CD4-positive, alpha-beta T cell treated with Interleukin-1 beta for 1 hour (primary cell): ENCODE results near the gene KLK2.

Experiments
- DNase-seq, 2 donors: peaks; one replicate each; pipeline ENCODE4 v3.0.0-alpha.2; 2020 to 2022

Gene KLK2

GRCh38 chr19:50928831-50929230 lies 55.6 kb downstream of the KLK2 start:
- no peak for DNase-seq
